HL-60 (cell line): Measurements from ENCODE around the gene ABCA6.
A peak's percentile ranks its signal among the peaks of the same experiment; 100 is the strongest.

ENCODE experiments used
- DNase-seq, 2 experiments: peaks; one replicate each; pipeline ENCODE4 v3.0.0-alpha.2; 2010 to 2020; ENCODE audit warnings: low read depth in 1 of 2, low spot score in 1 of 2
- H3K27ac ChIP-seq: fragments of 250-450 bp; sonication (Bioruptor Pico); replicated peaks from 2 replicates; pipeline ENCODE4 v1.5.1; 2020; ENCODE audit warnings: mild to moderate bottlenecking, moderate library complexity
- H3K27me3 ChIP-seq: fragments of 250-450 bp; sonication (Bioruptor Pico); 2 replicates; pipeline ENCODE4 v1.5.1; 2021; ENCODE audit warnings: mild to moderate bottlenecking, moderate library complexity; ENCODE audit not compliant: insufficient read depth, poor library complexity, severe bottlenecking
- H3K4me3 ChIP-seq: replicated peaks from 2 replicates; pipeline ENCODE4 v1.5.1; 2011; ENCODE audit warnings: mild to moderate bottlenecking, control low read depth, low read length; ENCODE audit not compliant: insufficient read depth
- CTCF ChIP-seq: IDR thresholded peaks from one replicate; pipeline ENCODE4 v1.5.1; 2011; ENCODE audit warnings: low read length, control low read depth, inconsistent platforms; ENCODE audit not compliant: insufficient read depth
- GABPA ChIP-seq: IDR thresholded peaks from 2 replicates; pipeline ENCODE4 v1.6.1; 2012; ENCODE audit warnings: low read depth
- POLR2AphosphoS5 ChIP-seq: IDR thresholded peaks from 2 replicates; pipeline ENCODE4 v1.6.1; 2012; ENCODE audit warnings: low read depth
- REST ChIP-seq: IDR thresholded peaks from 2 replicates; pipeline ENCODE4 v1.6.1; 2012; ENCODE audit warnings: low read depth; ENCODE audit not compliant: insufficient replicate concordance
- SPI1 ChIP-seq: IDR thresholded peaks from 2 replicates; pipeline ENCODE4 v1.6.1; 2012; ENCODE audit warnings: low read depth, mild to moderate bottlenecking, borderline replicate concordance

The ABCA6 gene

GRCh38 chr17:69093279-69093789 lies 48.4 kb downstream of the ABCA6 start:
- peak; percentile 58; the same call in 1 of the 2 replicates for TF ChIP-seq SPI1
- no peak for TF ChIP-seq GABPA
- Histone ChIP-seq H3K27me3 (no peaks in the 10 kb centered on the region), H3K4me3 (no peak overlapping the region), H3K27ac (peak overlapping the region; percentile 34)
- peak; percentile 18 to 24 for DNase-seq

- H3K4me3 ChIP-seq, result no peak overlapping the region
- no peaks in the 10 kb centered on the region for H3K27me3 ChIP-seq
- no peak overlapping the region for H3K27ac ChIP-seq
- TF ChIP-seq GABPA, result no peak
- TF ChIP-seq CTCF, result no peak
- TF ChIP-seq SPI1, result no peak
- no peak for TF ChIP-seq POLR2AphosphoS5
- no peak for TF ChIP-seq REST
- DNase-seq, result no peak
Measured at GRCh38 chr17:69090365-69090764, 51.3 kb downstream of the ABCA6 start.

- H3K4me3 ChIP-seq, result no peak overlapping the region
- DNase-seq, result no peak
- no peak overlapping the region for H3K27ac ChIP-seq
- TF ChIP-seq POLR2AphosphoS5 (no peak), SPI1 (no peak), REST (no peak), GABPA (no peak)
- H3K27me3 ChIP-seq, result no peaks in the 10 kb centered on the region
Measured at GRCh38 chr17:69088643-69089200, 53.0 kb downstream of the ABCA6 start.

GRCh38 chr17:69086641-69087040 lies 55.1 kb downstream of the ABCA6 start:
- TF ChIP-seq SPI1 (no peak), REST (no peak), POLR2AphosphoS5 (no peak), GABPA (no peak), CTCF (no peak)
- Histone ChIP-seq H3K27ac (no peak overlapping the region), H3K4me3 (no peak overlapping the region), H3K27me3 (no peaks in the 10 kb centered on the region)
- DNase-seq, result no peak
